ENCODE data around the gene NFIA.

NFIA gene

GRCh38 chr1:61348025-61348665, 265.8 kb downstream of the NFIA start:
- no peak for DNase-seq

GRCh38 chr1:61352845-61353435, 270.6 kb downstream of the NFIA start:
- no peak for DNase-seq

- DNase-seq: no peak
These were observed 271.5 kb downstream of the NFIA start for GRCh38 chr1:61353797-61354406.

- DNase-seq: no peak
These were observed 273.7 kb downstream of the NFIA start for GRCh38 chr1:61356016-61356415.

- no peak for DNase-seq
These were observed 274.6 kb downstream of the NFIA start for GRCh38 chr1:61356995-61357394.

GRCh38 chr1:61357539-61357938, 275.2 kb downstream of the NFIA start:
- no peak for DNase-seq

GRCh38 chr1:61358770-61359455, 276.6 kb downstream of the NFIA start:
- DNase-seq: no peak

- no peak for DNase-seq
These were observed 279.6 kb downstream of the NFIA start for GRCh38 chr1:61361931-61362330.

- no peak for DNase-seq
These were observed 280.0 kb downstream of the NFIA start for GRCh38 chr1:61362351-61362750.

GRCh38 chr1:61368366-61368765, 286.0 kb downstream of the NFIA start:
- no peak for DNase-seq

GRCh38 chr1:61368876-61369275, 286.5 kb downstream of the NFIA start:
- no peak for DNase-seq

GRCh38 chr1:61370177-61370912, 288.0 kb downstream of the NFIA start:
- DNase-seq: no peak

- DNase-seq: no peak
These were observed 288.5 kb downstream of the NFIA start for GRCh38 chr1:61370913-61371279.

GRCh38 chr1:61372944-61373343, 290.6 kb downstream of the NFIA start:
- DNase-seq: no peak

GRCh38 chr1:61374156-61374555, 291.8 kb downstream of the NFIA start:
- DNase-seq: no peak

- DNase-seq: no peak
These were observed 292.9 kb downstream of the NFIA start for GRCh38 chr1:61375082-61375880.

GRCh38 chr1:61376151-61376550, 293.8 kb downstream of the NFIA start:
- no peak for DNase-seq

- DNase-seq: no peak
These were observed 295.0 kb downstream of the NFIA start for GRCh38 chr1:61377242-61377958.

GRCh38 chr1:61378494-61379180, 296.3 kb downstream of the NFIA start:
- no peak for DNase-seq

GRCh38 chr1:61379693-61380092, 297.3 kb downstream of the NFIA start:
- no peak for DNase-seq

- no peak for DNase-seq
These were observed 298.2 kb downstream of the NFIA start for GRCh38 chr1:61380561-61380960.

Measured in NCI-H1105 (cell line).